T-helper 1 cell treated with Interleukin-12 subunit alpha and Interleukin-12 subunit beta and Interleukin-4 antibody, amounts not matched to agents 30 ng/mL and 1 ng/mL, for 36 hours (primary cell): ENCODE measurements around the gene NSDHL. TPM values are rescaled to one million over a fixed set of nuclear protein-coding genes. Genes with fewer than 3 reads are reported as not detected.

Experiments
- intact Hi-C: fragments of 100-400 bp; cut with micrococcal nuclease; formaldehyde crosslinking; loops from one replicate; pipeline ENCODE4 v1.15.1; 2024
- total RNA-seq: library from RNA; stranded (reverse); gene quantifications from 2 replicates; pipeline ENCODE4 v1.2.3, GENCODE V29; 2022

NSDHL gene
- total RNA-seq, 1 donor from 2014 or later = 16.3 TPM

- intact Hi-C loops = no loop called here
Measured at GRCh38 chrX:152842772-152843338, 12.0 kb downstream of the NSDHL start.

GRCh38 chrX:152843852-152844251 is 13.0 kb downstream of the NSDHL start:
- intact Hi-C loops = no loop called here

GRCh38 chrX:152844256-152844655 is 13.4 kb downstream of the NSDHL start:
- intact Hi-C loops = no loop called here

- intact Hi-C loops = no loop called here
Measured at GRCh38 chrX:152845618-152846240, 14.9 kb downstream of the NSDHL start.

GRCh38 chrX:152847281-152847680 is 16.4 kb downstream of the NSDHL start:
- intact Hi-C loops = no loop called here

GRCh38 chrX:152850465-152850864 is 19.6 kb downstream of the NSDHL start:
- intact Hi-C loops = no loop called here

- intact Hi-C loops = no loop called here
Measured at GRCh38 chrX:152853986-152854385, 23.1 kb downstream of the NSDHL start.

GRCh38 chrX:152861116-152861515 is 30.3 kb downstream of the NSDHL start:
- intact Hi-C loops = no loop called here

- intact Hi-C loops = no loop called here
Measured at GRCh38 chrX:152861826-152862225, 31.0 kb downstream of the NSDHL start.

- intact Hi-C loops = no loop called here
Measured at GRCh38 chrX:152865232-152865920, 34.5 kb downstream of the NSDHL start.

GRCh38 chrX:152866386-152866785 is 35.5 kb downstream of the NSDHL start:
- intact Hi-C loops = no loop called here

- intact Hi-C loops = no loop called here
Measured at GRCh38 chrX:152869972-152870371, 39.1 kb downstream of the NSDHL start.

- intact Hi-C loops = no loop called here
Measured at GRCh38 chrX:152871260-152871659, 40.4 kb downstream of the NSDHL start.

GRCh38 chrX:152872522-152872921 is 41.7 kb downstream of the NSDHL start:
- intact Hi-C loops = no loop called here

GRCh38 chrX:152873361-152873760 is 42.5 kb downstream of the NSDHL start:
- intact Hi-C loops = no loop called here

- intact Hi-C loops = no loop called here
Measured at GRCh38 chrX:152876931-152877840, 46.3 kb downstream of the NSDHL start.

- intact Hi-C loops = no loop called here
Measured at GRCh38 chrX:152878976-152879755, 48.3 kb downstream of the NSDHL start.

- intact Hi-C loops = no loop called here
Measured at GRCh38 chrX:152881289-152881688, 50.4 kb downstream of the NSDHL start.

GRCh38 chrX:152884171-152884570 is 53.3 kb downstream of the NSDHL start:
- intact Hi-C loops = no loop called here

GRCh38 chrX:152886716-152887115 is 55.9 kb downstream of the NSDHL start:
- intact Hi-C loops = no loop called here

- intact Hi-C loops = no loop called here
Measured at GRCh38 chrX:152892499-152892898, 61.6 kb downstream of the NSDHL start.
